Subcutaneous adipose tissue (tissue), 4 donors: ENCODE results near the gene LZTS3. TPM values are rescaled to one million over a fixed set of nuclear protein-coding genes. Genes with fewer than 3 reads are reported as not detected.

Source experiments
- total RNA-seq, 4 donors: library from RNA; depleted of rRNA; stranded (reverse); fragments of >200 nt; gene quantifications; one replicate each; pipeline ENCODE4 v1.1.0, GENCODE V29; 2016
- TF ChIP-seq, protein P1 (sequence below): fragments of 450-650 bp; IDR thresholded peaks from one replicate; pipeline ENCODE4 v1.5.1; 2016; ENCODE audit warnings: low read depth, mild to moderate bottlenecking, control low read depth, antibody characterized with exemption, moderate library complexity

LZTS3 gene
- total RNA-seq, 4 donors from 2014 or later, result 2.8 to 7.9 (median 5.2) TPM

DNA sequence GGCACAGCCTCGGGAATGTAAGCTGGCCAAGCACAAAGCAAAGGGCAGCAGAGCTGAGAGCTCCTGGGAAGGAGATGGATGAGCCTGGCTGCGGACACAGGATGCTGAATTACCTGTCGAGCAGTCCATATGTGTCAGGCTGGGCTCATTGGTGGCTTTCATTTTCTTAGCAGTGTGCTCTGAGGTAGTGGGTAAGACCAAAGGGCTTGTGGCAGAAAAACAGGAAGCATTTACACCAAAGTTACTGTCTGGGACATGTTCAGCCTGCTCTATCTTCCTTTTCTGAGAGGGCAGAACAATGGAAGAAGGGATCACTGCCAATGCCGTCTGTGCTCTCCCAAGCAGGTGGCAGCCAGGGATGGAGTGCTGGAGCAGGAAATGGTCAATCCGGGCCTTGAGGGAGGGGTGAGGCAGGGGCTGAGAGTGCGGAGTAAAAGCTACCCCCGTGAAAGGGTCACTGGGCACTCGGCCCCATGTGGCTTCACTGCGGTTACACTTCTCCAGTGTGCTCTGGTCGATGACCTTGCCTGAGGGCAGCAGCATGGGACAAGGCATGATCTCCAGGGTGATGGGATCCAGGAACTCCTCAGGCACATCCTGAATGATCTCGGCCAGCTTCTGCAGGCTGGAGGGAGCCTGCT, 52.0 kb downstream of the LZTS3 start:
- TF ChIP-seq, protein P1, sequence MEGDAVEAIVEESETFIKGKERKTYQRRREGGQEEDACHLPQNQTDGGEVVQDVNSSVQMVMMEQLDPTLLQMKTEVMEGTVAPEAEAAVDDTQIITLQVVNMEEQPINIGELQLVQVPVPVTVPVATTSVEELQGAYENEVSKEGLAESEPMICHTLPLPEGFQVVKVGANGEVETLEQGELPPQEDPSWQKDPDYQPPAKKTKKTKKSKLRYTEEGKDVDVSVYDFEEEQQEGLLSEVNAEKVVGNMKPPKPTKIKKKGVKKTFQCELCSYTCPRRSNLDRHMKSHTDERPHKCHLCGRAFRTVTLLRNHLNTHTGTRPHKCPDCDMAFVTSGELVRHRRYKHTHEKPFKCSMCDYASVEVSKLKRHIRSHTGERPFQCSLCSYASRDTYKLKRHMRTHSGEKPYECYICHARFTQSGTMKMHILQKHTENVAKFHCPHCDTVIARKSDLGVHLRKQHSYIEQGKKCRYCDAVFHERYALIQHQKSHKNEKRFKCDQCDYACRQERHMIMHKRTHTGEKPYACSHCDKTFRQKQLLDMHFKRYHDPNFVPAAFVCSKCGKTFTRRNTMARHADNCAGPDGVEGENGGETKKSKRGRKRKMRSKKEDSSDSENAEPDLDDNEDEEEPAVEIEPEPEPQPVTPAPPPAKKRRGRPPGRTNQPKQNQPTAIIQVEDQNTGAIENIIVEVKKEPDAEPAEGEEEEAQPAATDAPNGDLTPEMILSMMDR, result no peak

DNA sequence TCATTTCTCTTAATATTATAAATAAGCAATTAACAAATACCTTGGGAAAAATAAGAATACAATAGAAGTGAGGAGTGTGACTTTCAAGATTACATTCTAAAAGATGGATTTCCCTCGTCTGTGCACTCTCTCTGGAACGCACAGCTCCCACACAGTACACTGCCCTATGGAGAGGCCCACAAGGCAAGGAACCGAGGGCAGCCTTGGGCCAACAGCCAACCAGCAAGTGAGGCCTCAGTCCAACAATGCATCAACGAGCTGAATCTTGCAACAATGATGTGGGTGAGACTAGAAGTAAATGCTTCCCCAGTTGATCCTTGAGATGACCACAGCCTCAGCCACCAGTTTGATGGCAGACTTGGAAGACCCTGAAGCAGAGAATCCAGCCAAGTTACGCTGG, 54.3 kb downstream of the LZTS3 start:
- TF ChIP-seq, protein P1, result no peak

DNA sequence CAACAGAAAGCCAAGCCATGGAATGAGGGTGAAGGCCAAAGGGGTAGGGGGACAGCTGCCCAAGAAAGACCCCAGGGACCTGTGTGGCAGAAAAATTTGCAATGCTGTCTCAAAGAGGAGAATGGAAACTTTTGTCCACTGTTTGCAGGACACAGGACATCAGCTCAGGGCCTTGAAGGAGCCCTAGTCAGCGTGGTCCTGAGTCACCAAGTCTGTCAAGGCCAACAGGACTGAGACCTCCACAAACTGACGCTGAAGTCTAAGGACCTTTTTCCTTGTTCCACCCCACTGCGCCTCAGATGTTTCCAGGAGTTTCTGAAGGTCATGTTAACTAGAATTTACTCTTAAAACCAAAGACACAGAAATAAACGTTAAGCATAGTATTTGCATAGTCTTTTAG, 57.0 kb downstream of the LZTS3 start:
- TF ChIP-seq, protein P1, result no peak

DNA sequence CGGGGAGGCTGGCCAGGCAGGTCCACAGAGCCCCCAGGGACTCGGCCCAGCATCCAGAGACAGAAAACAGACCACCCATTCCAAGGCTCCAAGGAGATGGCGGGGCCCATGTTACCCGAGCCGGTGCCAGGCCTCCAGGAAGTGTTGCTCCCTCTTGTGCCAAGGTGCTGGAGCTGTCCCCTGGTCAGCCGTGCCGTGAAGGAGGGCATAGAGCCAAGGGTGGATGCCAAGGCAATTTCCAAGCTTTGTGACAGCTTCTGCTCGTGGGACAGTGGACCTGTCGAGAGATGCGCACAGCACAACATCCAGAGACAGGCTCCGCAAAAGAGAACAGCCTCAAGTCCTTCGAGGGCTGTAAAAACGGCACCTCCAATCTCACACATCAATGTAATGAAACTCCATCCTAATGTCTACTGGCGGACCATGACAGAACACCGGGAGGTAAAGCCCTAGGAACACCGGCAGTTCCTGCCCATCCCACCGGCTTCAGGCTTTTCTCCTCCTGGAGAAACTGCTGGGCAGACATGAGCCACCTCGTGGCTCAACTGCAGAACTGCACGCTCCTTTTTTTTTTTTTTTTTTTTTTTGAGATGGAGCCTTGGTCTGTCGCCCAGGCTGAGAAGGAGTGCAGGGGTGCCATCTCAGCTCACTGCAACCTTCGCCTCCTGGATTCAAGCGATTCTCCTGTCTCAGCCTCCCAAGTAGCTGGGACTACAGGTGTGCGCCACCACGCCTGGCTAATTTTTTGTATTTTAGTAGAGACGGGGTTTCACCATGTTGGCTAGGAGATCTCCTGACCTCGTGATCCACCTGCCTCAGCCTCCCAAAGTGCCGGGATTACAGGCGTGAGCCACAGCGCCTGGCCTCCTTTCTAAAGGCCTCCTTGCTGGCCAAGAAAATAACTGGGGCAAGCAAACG, 57.9 kb downstream of the LZTS3 start:
- TF ChIP-seq, protein P1, result no peak

Other genes with a start within 250 kb of the LZTS3 start
- not detected for gene GNRH2, start 129.9 kb downstream of the LZTS3 start, total RNA-seq
- gene MRPS26, start 127.5 kb downstream of the LZTS3 start, total RNA-seq, result 10 to 100 TPM; 20.5 to 47.5 (median 30.4) TPM
- gene OXT, start 101.9 kb downstream of the LZTS3 start, total RNA-seq, result 1 to 10 TPM in 3 of 4 donors, not detected in 1; 2.0 to 3.5 (median 2.3) TPM
- gene AVP, start 88.8 kb downstream of the LZTS3 start, total RNA-seq, result 1 to 10 TPM in 2 of 4 donors, not detected in 2; 4.3 to 4.6 TPM
- gene FASTKD5, start 13.7 kb downstream of the LZTS3 start, total RNA-seq, result 10 to 100 TPM; 10.3 to 12.2 (median 11.1) TPM
- gene UBOX5, start 13.7 kb downstream of the LZTS3 start, total RNA-seq, result 1 to 10 TPM; 3.6 to 7.9 (median 4.6) TPM
- 10 to 100 TPM; 34.6 to 73.3 (median 64.0) TPM for gene DDRGK1, start 31.1 kb upstream of the LZTS3 start, total RNA-seq
- 10 to 100 TPM; 21.8 to 51.8 (median 38.8) TPM for gene ITPA, start 35.9 kb upstream of the LZTS3 start, total RNA-seq
- 1 to 10 TPM in 1 of 4 donors, under 1 TPM in 2, not detected in 1; 0.33 to 5.3 (median 0.51) TPM for gene SLC4A11, start 65.6 kb upstream of the LZTS3 start, total RNA-seq
- 10 to 100 TPM; 26.6 to 39.4 (median 33.3) TPM for gene DNAAF9, start 234.1 kb upstream of the LZTS3 start, total RNA-seq